B cell (primary cell): ENCODE data around the gene BTAF1.
"Not testable (repeated sequence)": the region's sequence is repeated elsewhere in the genome, so short reads cannot be mapped to it uniquely, and the experiment has no call there.

Experiments
- CTCF ChIP-seq: fragments of 200-600 bp; IDR thresholded peaks from one replicate; pipeline ENCODE4 v1.8.0; 2022; ENCODE audit warnings: antibody characterized with exemption, mild to moderate bottlenecking
- EZH2 ChIP-seq: IDR thresholded peaks from 2 replicates; pipeline ENCODE4 v1.6.1; 2012; ENCODE audit warnings: borderline replicate concordance, low read depth, mild to moderate bottlenecking, moderate library complexity, low read length; ENCODE audit not compliant: insufficient read depth, poor library complexity, severe bottlenecking

GRCh38 chr10:92033070-92033469 is 109.5 kb downstream of the BTAF1 start:
- TF ChIP-seq CTCF, EZH2: not testable (repeated sequence)
